Heart left ventricle (tissue), 16 donors: Measurements from ENCODE around the gene ARRB1. TPM values are rescaled to one million over a fixed set of nuclear protein-coding genes. Genes with fewer than 3 reads are reported as not detected.
"Not testable (repeated sequence)": the region's sequence is repeated elsewhere in the genome, so short reads cannot be mapped to it uniquely, and the experiment has no call there.

Experiments used
- ATAC-seq, 4 donors: fragments of 200-7000 bp; cut with Tn5 transposase; one replicate each; pipeline ENCODE4 v1.9.1; 2020 to 2022; ENCODE audit warnings: moderate library complexity in 4 of 4, mild to moderate bottlenecking in 3 of 4, moderate number of reproducible peaks in 1 of 4
- DNase-seq, 5 donors: peaks; one replicate each; pipeline ENCODE4 v3.0.0-alpha.2; 2020
- H3K27ac ChIP-seq, 12 donors: fragments of 200-600 bp; sonication (generic) in 4 of 12; one replicate each; pipeline versions ENCODE4 v1.5.0 to v1.8.0; 2016 to 2022; ENCODE audit warnings: mild to moderate bottlenecking in 2 of 12
- H3K27me3 ChIP-seq, 9 donors: fragments of 200-600 bp; sonication (generic) in 2 of 9; one replicate each; pipeline versions ENCODE4 v1.5.1 to v1.8.0; 2016 to 2022; ENCODE audit warnings: mild to moderate bottlenecking in 3 of 9
- H3K36me3 ChIP-seq, 9 donors: fragments of 200-600 bp; sonication (generic) in 2 of 9; one replicate each; pipeline versions ENCODE4 v1.5.0 to v1.8.0; 2018 to 2022; ENCODE audit warnings: mild to moderate bottlenecking in 2 of 9
- H3K4me1 ChIP-seq, 12 donors: fragments of 200-600 bp; sonication (generic) in 4 of 12; one replicate each; pipeline versions ENCODE4 v1.5.0 to v1.8.0; 2016 to 2022; ENCODE audit warnings: mild to moderate bottlenecking in 3 of 12
- H3K4me3 ChIP-seq, 12 donors: fragments of 200-600 bp; sonication (generic) in 4 of 12; one replicate each; pipeline versions ENCODE4 v1.5.0 to v1.8.0; 2017 to 2022; ENCODE audit warnings: mild to moderate bottlenecking in 9 of 12, moderate library complexity in 4 of 12
- H3K9me3 ChIP-seq, 12 donors: fragments of 200-600 bp; sonication (generic) in 4 of 12; one replicate each; pipeline versions ENCODE4 v1.5.0 to v1.8.0; 2016 to 2022; ENCODE audit warnings: mild to moderate bottlenecking in 1 of 12
- POLR2A ChIP-seq, 2 donors: fragments of 450-650 bp; IDR thresholded peaks; one replicate each; pipeline ENCODE4 v1.6.1; 2017; ENCODE audit warnings: antibody characterized with exemption in 2 of 2, mild to moderate bottlenecking in 2 of 2, moderate library complexity in 2 of 2
- WGBS, 4 donors: extraction: QIAGEN DNeasy Blood & Tissue Kit in 2 of 4; methylation state at CpG; one replicate each; pipeline versions ENCODE4 v1.1.5 to v1.1.7; 2013 to 2018; 5-methylcytosine and 5-hydroxymethylcytosine counted together
- intact Hi-C, 10 donors: fragments of 100-400 bp; cut with DNase I; formaldehyde crosslinking; loops; one replicate each; pipeline versions ENCODE4 v1.11.1 to v1.14.2; 2022
- polyA plus RNA-seq, 2 donors: library from polyadenylated mRNA; stranded (reverse); fragments of 200-250 nt; gene quantifications; one replicate each; pipeline ENCODE4 v1.2.3, GENCODE V29; 2013
- total RNA-seq, 9 donors: library from RNA; depleted of rRNA in 2 of 9; stranded (reverse); fragments of >200 nt in 2 of 9; fragmentation: NEBNext Ultra II Directional in 3 of 9; extraction: Animal tissue kit (Norgen Biotek cat#: 25700) in 3 of 9; gene quantifications; one replicate each; pipeline versions ENCODE4 v1.1.0 to v1.2.4, GENCODE V29; 2016 to 2023
- TF ChIP-seq, protein P1 (sequence below), 12 donors: fragments of 200-600 bp; sonication (generic) in 4 of 12; IDR thresholded peaks; one replicate each; pipeline versions ENCODE4 v1.5.0 to v1.8.0; 2018 to 2022; ENCODE audit warnings: antibody characterized with exemption in 12 of 12, mild to moderate bottlenecking in 5 of 12
- donor health status: ischemic (EF 13 %, LVEDD 7.1; RV severe dilation, severe dysfunction).
- donor health status: healthy with polysubstance abuse.
- donor health status: DM: no; HTN: yes; CAD: no.
- donor health status: DM: no; HTN: no; CAD: no.
- donor health status: ischemic (EF 25% LVEDD 6.9; RV normal size, moderate dysfunction).
- donor health status: ischemic (EF 25% LVEDD 5.7; RV mildly dilated, moderate dysfunction).
- donor health status: healthy.
- donor health status: DM: yes; HTN: yes; CAD: no.
- donor health status: ischemic (EF 35%, LVEDD 5.7; RV mildly dilated, moderate dysfunction).
- donor health status: nonischemic (EF 11% LVEDD 7.7; RV severe dilation, severe dysfunction).
- donor health status: DM: yes; HTN: yes; CAD: no.
- donor health status: PGD.
- donor health status: ischemic (EF 29% LVEDD 5.4; RV normal size, mild dysfunction).
- donor health status: nonischemic (EF 23%, LVEDD 6.1; RV moderate dilation, normal function).

ARRB1 gene
- total and polyA plus RNA-seq, 11 donors: 7.9 to 58.9 (median 25.4) TPM

DNA sequence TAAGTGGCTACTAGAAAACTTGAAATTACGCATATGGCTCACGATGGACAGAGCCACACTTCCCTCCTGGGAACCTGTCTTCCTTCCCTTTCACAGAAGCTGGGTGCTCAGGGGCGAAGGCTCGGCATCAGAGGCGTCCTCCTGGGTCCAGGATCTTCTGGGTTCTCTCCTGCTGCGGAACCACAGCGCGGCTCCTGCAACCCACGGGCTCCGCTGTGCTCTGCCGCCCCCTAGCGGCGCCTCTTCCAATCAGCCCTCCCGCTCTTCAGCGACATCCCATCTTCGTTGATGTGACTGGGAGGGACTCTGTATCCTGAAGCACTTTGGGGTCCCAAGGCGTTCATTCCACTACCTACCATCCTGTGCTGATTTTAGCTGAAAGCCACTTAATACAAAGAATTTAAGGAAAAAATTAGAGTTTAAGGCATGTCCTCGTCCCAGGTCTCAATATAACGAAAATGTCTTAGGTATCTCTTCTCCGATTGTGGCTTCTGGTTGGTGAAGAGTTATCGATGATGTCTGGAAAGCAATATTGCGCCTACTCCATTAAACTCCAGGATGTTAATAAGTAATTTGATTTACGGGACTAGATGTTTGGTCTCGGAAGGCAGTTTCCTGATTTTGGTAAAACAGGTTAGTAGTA, 33.1 kb upstream of the ARRB1 start:
- Histone ChIP-seq H3K27me3 (peaks cover 0 to 4% (median 0%) of the 10 kb centered on the region in 9 donors), H3K4me3 (no peak overlapping the region), H3K36me3 (no peaks in the 10 kb centered on the region), H3K9me3 (no peaks in the 10 kb centered on the region), H3K27ac (no peak overlapping the region), H3K4me1 (peaks cover 0 to 40% (median 6%) of the 10 kb centered on the region in 12 donors)
- 24 to 25% (median 25%) methylated on average over 24 of the region's 24 CpGs for WGBS, 4 donors
- ATAC-seq (peak; percentile 69 to 86 (median 83)), DNase-seq (peak; percentile 71 to 90 (median 79))
- no peak for TF ChIP-seq POLR2A (IDR thresholded peaks at IDR 0.05)
- TF ChIP-seq, protein P1, sequence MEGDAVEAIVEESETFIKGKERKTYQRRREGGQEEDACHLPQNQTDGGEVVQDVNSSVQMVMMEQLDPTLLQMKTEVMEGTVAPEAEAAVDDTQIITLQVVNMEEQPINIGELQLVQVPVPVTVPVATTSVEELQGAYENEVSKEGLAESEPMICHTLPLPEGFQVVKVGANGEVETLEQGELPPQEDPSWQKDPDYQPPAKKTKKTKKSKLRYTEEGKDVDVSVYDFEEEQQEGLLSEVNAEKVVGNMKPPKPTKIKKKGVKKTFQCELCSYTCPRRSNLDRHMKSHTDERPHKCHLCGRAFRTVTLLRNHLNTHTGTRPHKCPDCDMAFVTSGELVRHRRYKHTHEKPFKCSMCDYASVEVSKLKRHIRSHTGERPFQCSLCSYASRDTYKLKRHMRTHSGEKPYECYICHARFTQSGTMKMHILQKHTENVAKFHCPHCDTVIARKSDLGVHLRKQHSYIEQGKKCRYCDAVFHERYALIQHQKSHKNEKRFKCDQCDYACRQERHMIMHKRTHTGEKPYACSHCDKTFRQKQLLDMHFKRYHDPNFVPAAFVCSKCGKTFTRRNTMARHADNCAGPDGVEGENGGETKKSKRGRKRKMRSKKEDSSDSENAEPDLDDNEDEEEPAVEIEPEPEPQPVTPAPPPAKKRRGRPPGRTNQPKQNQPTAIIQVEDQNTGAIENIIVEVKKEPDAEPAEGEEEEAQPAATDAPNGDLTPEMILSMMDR (IDR thresholded peaks at IDR 0.05): peak; percentile 95 to 100 (median 98)
- intact Hi-C loops: loop anchor here (1.0 to 5.0 kb wide), 7 partner anchors 56 to 148 kb away; no protein-coding TSS in a partner anchor

DNA sequence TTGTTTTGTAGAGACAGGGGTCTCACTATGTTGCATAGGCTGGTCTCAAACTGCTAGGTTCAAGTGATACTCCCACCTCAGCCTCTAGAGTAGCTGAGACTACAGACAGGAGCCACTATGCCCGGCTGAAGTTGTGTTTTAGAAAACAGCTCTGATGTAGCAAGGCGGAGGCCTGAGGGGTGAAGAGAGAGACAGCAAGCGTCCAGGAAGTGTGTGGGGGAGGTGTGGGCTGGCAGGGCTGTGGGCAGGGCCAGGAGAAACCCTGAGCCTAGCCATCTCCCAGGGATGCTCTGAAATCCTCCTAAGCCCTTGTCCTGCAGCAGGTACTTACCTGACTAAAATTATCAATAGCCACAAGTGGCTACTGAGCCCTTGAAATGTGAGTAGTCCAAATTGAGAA, 31.8 kb upstream of the ARRB1 start:
- no peak for DNase-seq
- Histone ChIP-seq H3K4me3 (no peak overlapping the region), H3K27me3 (peaks cover 0 to 4% (median 0%) of the 10 kb centered on the region in 9 donors), H3K4me1 (peaks cover 0 to 31% (median 2%) of the 10 kb centered on the region in 12 donors), H3K36me3 (no peaks in the 10 kb centered on the region), H3K27ac (peak overlapping the region in 1 of 12 donors; percentile 28), H3K9me3 (no peaks in the 10 kb centered on the region)
- no peak for ATAC-seq
- 84 to 96% (median 86%) methylated on average over 3 of the region's 3 CpGs for WGBS, 4 donors
- intact Hi-C loops: loop anchor here in 3 of 10 donors (2.0 to 5.0 kb wide), 3 partner anchors 54 to 102 kb away; no protein-coding TSS in a partner anchor
- TF ChIP-seq POLR2A (IDR thresholded peaks at IDR 0.05): no peak
- TF ChIP-seq, protein P1 (IDR thresholded peaks at IDR 0.05): no peak

DNA sequence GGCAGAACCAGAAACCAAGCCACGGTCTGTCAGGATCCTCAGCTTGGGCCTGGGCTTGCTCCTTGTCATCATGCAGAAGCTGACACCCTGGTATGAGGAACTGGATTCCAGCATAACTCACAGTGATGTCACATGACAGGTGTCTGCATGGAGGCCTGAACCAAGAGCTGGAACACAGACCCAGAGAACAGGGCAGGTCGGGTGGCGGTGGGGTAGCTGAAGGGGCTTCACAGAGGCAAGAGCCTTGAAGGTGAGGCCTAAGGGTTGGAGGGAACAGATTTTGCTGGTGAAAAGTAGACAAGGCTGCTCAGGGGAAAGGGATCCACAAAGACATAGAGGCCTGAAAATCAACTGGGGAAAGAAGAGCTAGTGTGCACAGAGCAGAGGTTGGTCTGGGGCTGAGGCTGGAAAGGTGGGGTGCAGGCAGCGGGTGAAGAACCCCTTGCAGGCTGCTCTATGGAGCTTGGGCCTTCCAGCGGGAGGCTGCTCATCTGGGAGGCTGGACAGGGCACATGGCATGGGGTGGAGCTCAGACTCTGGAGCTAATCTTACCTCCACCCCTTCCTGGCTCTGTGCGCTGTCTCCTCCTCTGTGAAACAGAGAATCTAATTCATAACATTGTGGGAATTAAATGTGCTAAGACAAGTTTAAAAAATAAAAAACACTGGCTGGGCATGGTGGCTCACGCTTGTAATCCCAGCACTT, 29.4 kb upstream of the ARRB1 start:
- Histone ChIP-seq H3K9me3 (no peaks in the 10 kb centered on the region), H3K4me3 (no peak overlapping the region), H3K36me3 (no peaks in the 10 kb centered on the region), H3K4me1 (peaks cover 0 to 29% (median 2%) of the 10 kb centered on the region in 12 donors), H3K27ac (peak overlapping the region in 1 of 12 donors; percentile 29), H3K27me3 (peaks cover 0 to 4% (median 0%) of the 10 kb centered on the region in 9 donors)
- ATAC-seq (peak in 3 of 4 donors; percentile 68 to 82 (median 75)), DNase-seq (peak in 2 of 5 donors; percentile 27 to 45)
- 72 to 78% (median 75%) methylated on average over 7 of the region's 7 CpGs for WGBS, 4 donors
- intact Hi-C loops: loop anchor here in 2 of 10 donors (1.0 to 5.0 kb wide), 2 partner anchors 53 to 54 kb away; no protein-coding TSS in a partner anchor
- TF ChIP-seq POLR2A (IDR thresholded peaks at IDR 0.05): no peak
- TF ChIP-seq, protein P1 (IDR thresholded peaks at IDR 0.05): no peak

DNA sequence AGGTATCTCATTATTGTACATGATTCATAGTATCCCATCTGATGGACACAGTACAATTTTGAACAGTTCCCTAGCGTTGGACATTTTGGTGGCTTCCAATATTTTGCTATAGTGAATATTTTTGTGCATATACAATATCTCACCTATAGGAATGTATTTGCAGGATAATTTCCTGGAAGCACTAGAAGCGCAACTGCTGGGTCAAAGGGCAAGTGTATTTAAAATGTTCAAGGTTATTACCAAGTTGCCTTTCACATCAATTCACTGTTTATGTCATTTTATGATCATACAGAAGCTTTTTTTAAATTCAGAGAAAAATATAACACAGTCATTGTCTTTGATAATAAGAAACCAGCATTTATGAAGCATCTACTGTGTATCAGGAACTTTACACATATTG, 28.8 kb upstream of the ARRB1 start:
- ATAC-seq (no peak), DNase-seq (no peak)
- Histone ChIP-seq H3K36me3 (no peaks in the 10 kb centered on the region), H3K4me3 (no peak overlapping the region), H3K9me3 (no peaks in the 10 kb centered on the region), H3K27ac (peak overlapping the region in 1 of 12 donors; percentile 29), H3K4me1 (peaks cover 0 to 29% (median 2%) of the 10 kb centered on the region in 12 donors), H3K27me3 (peaks cover 0 to 2% (median 0%) of the 10 kb centered on the region in 9 donors)
- intact Hi-C loops: loop anchor here in 2 of 10 donors (1.0 to 5.0 kb wide), 2 partner anchors 52 to 53 kb away; no protein-coding TSS in a partner anchor
- 90 to 98% (median 94%) methylated on average over 2 of the region's 2 CpGs for WGBS, 4 donors
- TF ChIP-seq, protein P1 (IDR thresholded peaks at IDR 0.05): no peak
- TF ChIP-seq POLR2A (IDR thresholded peaks at IDR 0.05): no peak

DNA sequence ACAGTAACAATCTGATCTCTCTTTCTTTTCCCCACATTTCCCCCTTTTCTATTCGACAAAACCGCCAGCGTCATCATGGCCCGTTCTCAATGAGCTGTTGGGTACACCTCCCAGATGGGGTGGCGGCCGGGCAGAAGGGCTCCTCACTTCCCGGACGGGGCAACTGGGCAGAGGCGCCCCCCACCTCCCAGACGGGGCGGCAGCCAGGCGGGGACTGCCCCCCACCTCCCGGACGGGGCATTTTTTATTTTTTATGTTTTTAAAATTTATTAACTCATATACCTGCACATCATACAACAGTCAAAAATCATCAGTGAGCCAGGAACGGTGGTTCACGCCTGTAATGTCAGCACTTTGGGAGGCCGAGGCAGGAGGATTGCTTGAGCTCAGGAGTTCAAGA, 27.3 kb upstream of the ARRB1 start:
- H3K4me1 ChIP-seq: peaks cover 0 to 18% (median 0%) of the 10 kb centered on the region in 12 donors
- H3K9me3 ChIP-seq, H3K27me3 ChIP-seq, H3K36me3 ChIP-seq, H3K27ac ChIP-seq, DNase-seq, H3K4me3 ChIP-seq, intact Hi-C loops, ATAC-seq: not testable (repeated sequence)
- 90 to 97% (median 94%) methylated on average over 17 of the region's 17 CpGs for WGBS, 4 donors
